Activated CD4-positive, alpha-beta T cell treated with anti-CD3 and anti-CD28 coated beads, Interleukin-2, amount 50 U/mL, for 16 hours (primary cell): ENCODE results near the gene ATP6V1A.
"Not testable (repeated sequence)": the region's sequence is repeated elsewhere in the genome, so short reads cannot be mapped to it uniquely, and the experiment has no call there.

Experiments
- DNase-seq: peaks from one replicate; pipeline ENCODE4 v3.0.0-alpha.2; 2020

The ATP6V1A gene

GRCh38 chr3:113829576-113830354, 82.9 kb downstream of the ATP6V1A start:
- DNase-seq = no peak

- no peak for DNase-seq
These were observed 84.2 kb downstream of the ATP6V1A start for GRCh38 chr3:113831103-113831355.

GRCh38 chr3:113832477-113833164, 85.8 kb downstream of the ATP6V1A start:
- peak; percentile 5 for DNase-seq

GRCh38 chr3:113834983-113835382, 88.1 kb downstream of the ATP6V1A start:
- DNase-seq = no peak

- DNase-seq = peak; percentile 85
These were observed 91.9 kb downstream of the ATP6V1A start, which contains the start of gene GRAMD1C for GRCh38 chr3:113838631-113839209. Gene GRAMD1C, plus strand, starts transcription at chr3:113838788. Its CDS starts 122 bp downstream, at chr3:113838910.

GRCh38 chr3:113839551-113839950, 92.7 kb downstream of the ATP6V1A start:
- DNase-seq = no peak

- peak; percentile 37 for DNase-seq
These were observed 97.9 kb downstream of the ATP6V1A start for GRCh38 chr3:113844622-113845222.

GRCh38 chr3:113847247-113847646, 100.4 kb downstream of the ATP6V1A start:
- DNase-seq = no peak

GRCh38 chr3:113847664-113848461, 101.0 kb downstream of the ATP6V1A start:
- no peak for DNase-seq

- DNase-seq = not testable (repeated sequence)
These were observed 102.2 kb downstream of the ATP6V1A start for GRCh38 chr3:113849071-113849470.

- DNase-seq = not testable (repeated sequence)
These were observed 103.0 kb downstream of the ATP6V1A start for GRCh38 chr3:113849841-113850240.

- not testable (repeated sequence) for DNase-seq
These were observed 103.6 kb downstream of the ATP6V1A start for GRCh38 chr3:113850391-113850790.

- DNase-seq = no peak
These were observed 105.7 kb downstream of the ATP6V1A start for GRCh38 chr3:113852506-113852905.
